Right cardiac atrium (tissue), 5 donors: ENCODE measurements around the gene NINJ2. TPM values are rescaled to one million over a fixed set of nuclear protein-coding genes. Genes with fewer than 3 reads are reported as not detected.

Experiments
- ATAC-seq, 2 donors: fragments of 200-7000 bp; cut with Tn5 transposase; one replicate each; pipeline versions ENCODE4 v1.8.0 to v1.9.1; 2020; ENCODE audit warnings: moderate library complexity in 2 of 2, mild to moderate bottlenecking in 1 of 2
- DNase-seq, 3 donors: peaks; one replicate each; pipeline ENCODE4 v3.0.0-alpha.2; 2020
- H3K27ac ChIP-seq: one replicate; pipeline ENCODE4 v1.5.1; 2013; ENCODE audit warnings: mild to moderate bottlenecking, low read length, control low read depth, moderate library complexity
- H3K27me3 ChIP-seq: one replicate; pipeline ENCODE4 v1.6.1; 2013; ENCODE audit not compliant: control insufficient read depth, insufficient read depth
- H3K4me1 ChIP-seq: one replicate; pipeline ENCODE4 v1.6.1; 2013; ENCODE audit warnings: low read length; ENCODE audit not compliant: control insufficient read depth, insufficient read depth
- H3K4me3 ChIP-seq: one replicate; pipeline ENCODE4 v1.5.1; 2013; ENCODE audit warnings: low read length, control low read depth
- H3K9me3 ChIP-seq: one replicate; pipeline ENCODE4 v1.6.1; 2013; ENCODE audit warnings: low read length; ENCODE audit not compliant: control insufficient read depth
- WGBS: extraction: QIAGEN DNeasy Blood & Tissue Kit; methylation state at CpG from one replicate; pipeline ENCODE4 v1.1.7; 2013; 5-methylcytosine and 5-hydroxymethylcytosine counted together
- intact Hi-C, 4 donors: fragments of 100-400 bp; cut with DNase I; formaldehyde crosslinking; loops; one replicate each; pipeline versions ENCODE4 v1.11.0 to v1.14.0; 2022 to 2023
- polyA plus RNA-seq: library from polyadenylated mRNA; stranded (reverse); fragments of 200-250 nt; gene quantifications from one replicate; pipeline ENCODE4 v1.2.3, GENCODE V29; 2013
- total RNA-seq, 4 donors: library from RNA; stranded (reverse); fragmentation: NEBNext Ultra II Directional; extraction: Animal tissue kit (Norgen Biotek cat#: 25700); gene quantifications; one replicate each; pipeline ENCODE4 v1.2.1, GENCODE V29; 2021
- donor health status: healthy with polysubstance abuse.
- donor health status: DM: no; HTN: yes; CAD: no.
- donor health status: DM: no; HTN: no; CAD: no.
- donor health status: DM: no; HTN: yes; CAD: no; lungs with severe emphysema.
- donor health status: DM: yes; HTN: yes; CAD: no.

NINJ2 gene
- total and polyA plus RNA-seq, 5 donors, result 3.6 to 7.4 (median 5.5) TPM

DNA sequence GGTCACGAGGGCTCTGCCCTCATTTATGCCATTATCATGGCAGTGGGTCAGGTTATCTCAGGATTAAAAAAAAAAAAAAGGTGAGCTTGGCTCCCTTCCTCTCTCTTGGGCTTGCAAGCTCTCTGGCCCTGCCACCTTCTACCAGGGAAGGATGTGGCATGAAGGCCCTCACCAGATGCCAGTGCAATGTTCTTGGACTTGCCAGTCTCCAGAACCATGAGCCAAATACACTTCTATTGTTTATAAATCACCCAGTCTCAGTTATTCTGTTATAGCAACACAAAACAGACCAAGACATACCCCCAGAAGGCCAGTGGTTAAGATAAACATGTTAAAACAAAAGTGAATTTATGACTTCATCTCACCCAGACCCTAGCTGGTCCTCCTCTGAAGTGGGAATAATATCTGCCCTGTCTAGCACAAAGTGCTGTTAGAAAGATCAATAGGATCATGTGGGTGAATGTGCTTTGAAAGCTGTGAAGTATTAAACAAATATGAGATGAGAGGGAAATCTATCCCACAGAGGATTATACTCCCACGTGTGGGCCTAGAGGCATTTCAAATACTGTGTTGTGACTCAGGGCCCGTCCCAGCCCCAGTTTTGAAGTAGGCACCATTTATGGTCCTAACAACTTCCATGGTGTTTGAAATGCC is 88.6 kb downstream of the NINJ2 start:
- Histone ChIP-seq H3K9me3 (no peaks in the 10 kb centered on the region), H3K4me3 (no peak overlapping the region), H3K27ac (peak overlapping the region; percentile 28), H3K4me1 (peaks cover 12% of the 10 kb centered on the region), H3K27me3 (no peaks in the 10 kb centered on the region)
- ATAC-seq (no peak), DNase-seq (no peak)
- intact Hi-C loops, result loop anchor here (5.0 to 10.0 kb wide), 5 partner anchors 70 to 370 kb away; partner anchors contain the start of genes WNK1 (in 3 of the 4) and RAD52 (in 1 of the 4)
- WGBS, result 73% methylated on average over 3 of the region's 3 CpGs

DNA sequence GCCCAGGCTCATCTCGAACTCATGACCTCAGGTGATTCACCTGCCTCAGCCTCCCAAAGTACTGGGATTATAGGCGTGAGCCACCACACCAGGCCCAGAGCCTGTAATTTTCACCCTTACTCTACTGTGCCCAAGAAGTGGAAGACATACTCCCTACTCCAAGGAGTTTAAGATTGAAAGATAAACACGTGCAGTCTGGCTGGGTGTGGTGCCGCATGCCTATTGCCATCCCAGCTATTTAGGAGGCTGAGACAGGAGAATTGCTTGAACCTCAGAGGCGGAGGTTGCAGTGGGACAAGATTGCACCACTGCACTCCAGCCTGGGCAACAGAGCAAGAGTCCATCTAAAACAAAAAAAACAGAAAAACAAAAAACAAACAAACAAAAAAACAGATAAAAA is 90.0 kb downstream of the NINJ2 start:
- intact Hi-C loops, result loop anchor here (5.0 to 10.0 kb wide), 5 partner anchors 72 to 372 kb away; partner anchors contain the start of genes WNK1 (in 2 of the 4) and RAD52 (in 1 of the 4)
- 90% methylated on average over 5 of the region's 5 CpGs for WGBS
- ATAC-seq (no peak), DNase-seq (peak in 1 of 3 donors; percentile 32)
- Histone ChIP-seq H3K4me1 (peaks cover 9% of the 10 kb centered on the region), H3K27ac (no peak overlapping the region), H3K4me3 (no peak overlapping the region), H3K27me3 (no peaks in the 10 kb centered on the region), H3K9me3 (no peaks in the 10 kb centered on the region)

DNA sequence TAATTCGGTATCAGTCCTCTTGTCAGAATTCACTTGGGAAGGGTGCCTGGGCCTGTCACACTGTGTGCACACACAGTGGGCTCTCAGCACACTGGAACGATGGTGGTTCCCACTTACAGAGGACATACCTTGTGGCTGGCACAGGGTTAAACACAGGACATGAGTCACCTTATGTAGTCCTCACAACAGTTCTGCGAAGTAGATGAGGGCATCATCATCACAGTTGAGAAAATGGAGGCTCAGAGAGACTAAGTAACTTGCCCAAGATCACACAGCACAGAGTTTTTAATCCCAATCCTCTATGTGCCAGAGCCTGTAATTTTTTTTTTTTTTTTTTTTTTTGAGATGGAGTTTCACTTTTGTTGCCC is 90.7 kb downstream of the NINJ2 start:
- Histone ChIP-seq H3K4me3 (no peak overlapping the region), H3K4me1 (peaks cover 9% of the 10 kb centered on the region), H3K9me3 (no peaks in the 10 kb centered on the region), H3K27ac (peak overlapping the region; percentile 99), H3K27me3 (no peaks in the 10 kb centered on the region)
- WGBS, result 80% methylated on average over 3 of the region's 3 CpGs
- intact Hi-C loops, result loop anchor here (5.0 to 10.0 kb wide), 5 partner anchors 72 to 372 kb away; partner anchors contain the start of genes WNK1 (in 2 of the 4) and RAD52 (in 1 of the 4)
- no peak for ATAC-seq
- DNase-seq, result no peak

DNA sequence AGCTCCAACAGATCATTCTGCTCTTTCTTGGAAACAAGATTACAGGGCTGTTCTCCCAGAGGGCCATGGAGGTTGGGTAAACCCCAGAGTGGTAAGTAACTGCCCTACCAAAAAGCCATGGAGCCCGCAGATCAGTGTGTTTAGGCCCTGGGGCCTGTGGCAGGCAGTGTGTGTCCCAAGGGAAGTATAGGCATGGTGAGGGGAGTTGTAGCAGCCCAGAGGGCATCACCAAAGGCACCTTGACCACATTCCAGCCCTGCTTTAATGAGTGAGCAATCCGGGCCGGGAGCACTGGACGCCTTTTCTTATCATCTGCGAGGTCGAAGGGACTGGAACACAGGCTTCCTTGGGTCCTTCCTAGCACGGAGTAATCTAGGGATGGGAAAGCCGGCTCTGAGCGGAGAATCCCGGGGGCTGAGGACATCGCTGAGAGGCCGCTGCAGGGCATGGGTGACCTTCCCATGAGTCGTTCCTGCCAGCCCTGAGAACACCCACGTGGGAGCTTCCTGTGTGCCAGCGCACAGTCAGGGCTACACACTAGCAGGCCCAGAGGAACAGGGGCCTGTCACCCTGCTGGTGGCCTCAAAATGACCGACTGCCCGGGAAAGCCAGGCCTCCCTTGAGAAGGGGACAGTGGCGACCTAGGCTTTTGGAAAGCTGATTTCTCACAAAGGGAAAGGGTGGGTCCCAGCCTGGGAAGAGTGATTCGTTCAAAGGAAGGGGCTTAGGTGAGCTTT is 91.3 kb downstream of the NINJ2 start:
- DNase-seq, result peak in 2 of 3 donors; percentile 86 to 88
- no peaks in the 10 kb centered on the region for H3K27me3 ChIP-seq
- peak overlapping the region; percentile 99 for H3K27ac ChIP-seq
- WGBS, result 33% methylated on average over 19 of the region's 19 CpGs
- H3K4me3 ChIP-seq, result no peak overlapping the region
- H3K4me1 ChIP-seq, result peaks cover 9% of the 10 kb centered on the region
- intact Hi-C loops, result loop anchor here (2.0 to 10.0 kb wide), 6 partner anchors 73 to 377 kb away; partner anchors contain the start of genes RAD52 (in 2 of the 4) and WNK1 (in 2 of the 4)
- H3K9me3 ChIP-seq, result no peaks in the 10 kb centered on the region
- ATAC-seq, result peak; percentile 5 to 6

DNA sequence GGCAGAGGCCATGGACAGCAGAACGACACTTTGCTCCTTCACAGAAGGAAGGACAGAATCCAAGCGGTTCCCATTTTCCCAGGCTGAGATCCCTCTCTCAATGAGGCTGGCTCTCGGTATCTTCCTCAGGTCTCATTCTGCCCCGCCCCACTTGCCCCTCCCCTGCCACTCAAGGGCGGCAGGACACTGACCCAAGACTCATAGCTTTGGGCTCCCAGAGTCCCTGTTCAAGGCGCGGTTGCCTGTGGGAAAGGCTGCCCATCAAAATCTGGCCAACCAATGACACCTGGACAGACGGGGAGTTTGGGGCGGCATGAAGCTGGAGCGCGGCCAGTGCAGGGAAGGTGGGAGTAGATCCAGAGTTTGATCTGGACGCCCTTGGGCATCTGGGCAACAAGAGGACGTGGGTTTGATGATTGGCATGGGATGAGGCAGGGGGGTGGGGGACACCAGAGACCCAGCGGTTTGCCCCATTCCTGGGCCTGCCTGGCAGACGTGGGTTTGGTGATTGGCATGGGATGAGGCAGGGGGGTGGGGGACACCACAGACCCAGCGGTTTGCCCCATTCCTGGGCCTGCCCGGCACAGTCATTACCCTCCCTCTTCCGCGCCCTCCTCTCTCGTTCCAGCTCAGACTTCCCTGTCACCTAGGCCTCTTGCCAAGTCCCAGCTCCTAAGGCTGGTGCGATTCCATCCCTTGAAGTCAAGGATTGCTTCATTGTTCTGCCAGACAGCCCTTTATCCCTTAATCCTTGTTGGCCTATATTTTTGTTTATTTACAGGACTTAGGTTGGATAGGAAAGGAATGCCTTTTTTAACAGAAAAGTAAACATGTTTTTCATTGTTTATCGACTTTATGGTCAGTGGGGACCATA is 92.1 kb downstream of the NINJ2 start:
- no peaks in the 10 kb centered on the region for H3K27me3 ChIP-seq
- ATAC-seq (peak; percentile 59 to 63), DNase-seq (peak; percentile 88 to 92 (median 89))
- intact Hi-C loops, result loop anchor here (2.0 to 10.0 kb wide), 6 partner anchors 74 to 378 kb away; partner anchors contain the start of genes RAD52 (in 2 of the 4) and WNK1 (in 2 of the 4)
- H3K4me1 ChIP-seq, result peaks cover 9% of the 10 kb centered on the region
- peak overlapping the region; percentile 47 for H3K4me3 ChIP-seq
- H3K27ac ChIP-seq, result peak overlapping the region; percentile 99
- no peaks in the 10 kb centered on the region for H3K9me3 ChIP-seq
- WGBS, result 20% methylated on average over 22 of the region's 22 CpGs

DNA sequence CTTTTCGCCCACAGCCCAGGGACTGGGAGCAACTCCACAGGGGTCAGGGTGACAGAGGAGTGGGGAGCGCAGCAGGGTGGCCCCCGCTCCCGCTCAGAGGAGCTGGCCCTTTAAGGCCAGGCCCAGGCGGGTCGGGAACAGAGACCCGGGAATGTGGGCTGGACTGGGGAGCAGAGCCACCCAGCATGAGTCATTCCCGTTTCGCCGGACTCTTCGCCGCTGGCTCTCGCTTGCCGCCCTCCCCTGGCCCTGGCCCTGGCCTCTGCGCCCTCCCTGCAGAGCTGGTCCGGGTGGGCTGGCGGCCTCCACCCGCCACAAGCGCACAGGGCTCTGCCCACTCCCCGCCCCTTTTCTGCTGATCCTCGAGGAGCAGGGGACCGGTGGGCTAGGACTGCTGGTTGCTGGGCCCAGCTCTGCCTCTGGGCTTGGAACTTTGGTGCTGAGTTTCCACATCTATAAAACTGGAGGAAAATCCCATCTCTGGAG is 92.8 kb downstream of the NINJ2 start:
- H3K9me3 ChIP-seq, result no peaks in the 10 kb centered on the region
- H3K27ac ChIP-seq, result peak overlapping the region; percentile 93
- peak overlapping the region; percentile 47 for H3K4me3 ChIP-seq
- ATAC-seq (peak; percentile 84 to 88), DNase-seq (peak; percentile 90 to 94 (median 94))
- no peaks in the 10 kb centered on the region for H3K27me3 ChIP-seq
- 12% methylated on average over 22 of the region's 22 CpGs for WGBS
- H3K4me1 ChIP-seq, result peaks cover 9% of the 10 kb centered on the region
- intact Hi-C loops, result loop anchor here (2.0 to 10.0 kb wide), 6 partner anchors 74 to 378 kb away; partner anchors contain the start of genes RAD52 (in 2 of the 4) and WNK1 (in 2 of the 4)

DNA sequence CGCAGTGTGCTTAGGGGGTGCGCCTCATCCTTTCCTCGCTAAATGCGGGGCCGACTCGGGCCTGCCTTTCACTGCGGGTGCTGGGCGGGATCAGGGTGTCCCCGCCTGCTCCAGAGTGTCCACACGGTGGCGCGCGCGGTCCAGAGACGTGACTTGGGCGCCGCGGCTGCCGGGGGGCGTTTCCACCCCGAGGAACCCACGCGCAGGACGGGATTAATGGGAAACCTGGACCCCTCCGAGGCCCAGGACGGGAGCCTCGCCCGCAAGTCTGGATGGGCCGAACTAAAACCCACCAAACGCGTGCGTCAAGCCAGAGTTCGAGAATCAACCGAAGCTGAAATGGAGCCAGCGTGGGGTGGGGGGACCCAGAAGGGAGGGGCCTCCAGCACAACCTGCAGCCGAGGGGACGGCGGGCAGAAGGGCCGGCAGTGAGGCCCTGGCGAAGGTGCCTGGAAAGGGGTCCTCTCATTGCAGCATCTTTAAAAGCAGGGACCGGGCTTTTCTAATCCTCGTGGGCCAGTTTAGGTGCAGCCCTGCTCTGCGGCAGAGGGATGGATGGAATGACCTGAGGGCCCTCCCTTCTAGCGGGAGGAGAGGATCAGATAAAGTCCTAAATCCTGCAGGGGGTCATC is 93.3 kb downstream of the NINJ2 start:
- Histone ChIP-seq H3K27me3 (no peaks in the 10 kb centered on the region), H3K27ac (peak overlapping the region; percentile 93), H3K4me3 (peak overlapping the region; percentile 47), H3K4me1 (peaks cover 9% of the 10 kb centered on the region), H3K9me3 (no peaks in the 10 kb centered on the region)
- DNase-seq, result peak; percentile 91 to 97 (median 96)
- ATAC-seq, result peak; percentile 78 to 82
- intact Hi-C loops, result loop anchor here (2.0 to 10.0 kb wide), 7 partner anchors 75 to 385 kb away; partner anchors contain the start of genes RAD52 (in 3 of the 4) and WNK1 (in 2 of the 4)
- WGBS, result 1% methylated on average over 44 of the region's 44 CpGs

DNA sequence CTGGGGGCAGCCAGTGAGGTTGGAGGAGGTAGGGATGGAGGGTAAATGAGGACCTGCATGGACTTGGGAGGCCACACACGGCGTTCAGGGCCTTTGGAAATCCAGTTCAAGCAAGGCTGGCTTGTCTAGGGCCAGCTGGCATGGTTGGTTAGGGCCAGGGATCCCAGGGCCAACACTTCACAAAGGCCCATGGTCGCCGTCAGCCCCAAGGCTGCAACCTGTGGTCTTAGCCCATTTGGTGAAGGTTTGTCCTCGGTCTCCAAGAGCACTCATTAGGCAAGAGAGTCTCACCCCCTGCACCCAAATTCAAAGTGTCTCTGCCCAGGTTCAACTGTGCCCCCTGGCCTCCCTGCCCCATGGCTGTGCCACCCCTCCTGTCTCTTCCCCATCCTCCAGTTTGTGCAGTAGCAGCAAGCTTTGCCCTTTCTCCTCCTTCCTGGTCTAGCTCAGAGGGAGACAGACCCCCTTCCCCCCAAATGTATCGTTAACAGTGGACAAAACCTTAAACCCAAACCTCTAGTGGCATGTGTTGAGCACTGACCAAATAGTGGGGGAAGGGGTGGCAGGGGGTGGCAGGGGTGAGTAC is 94.1 kb downstream of the NINJ2 start:
- H3K4me3 ChIP-seq, result no peak overlapping the region
- ATAC-seq (no peak), DNase-seq (no peak)
- intact Hi-C loops, result loop anchor here in 2 of 4 donors (10.0 kb wide), 2 partner anchors 376 to 386 kb away; partner anchors contain the start of gene RAD52 (in 1 of the 2)
- 84% methylated on average over 6 of the region's 6 CpGs for WGBS
- no peaks in the 10 kb centered on the region for H3K27me3 ChIP-seq
- H3K27ac ChIP-seq, result no peak overlapping the region
- peaks cover 9% of the 10 kb centered on the region for H3K4me1 ChIP-seq
- H3K9me3 ChIP-seq, result no peaks in the 10 kb centered on the region

DNA sequence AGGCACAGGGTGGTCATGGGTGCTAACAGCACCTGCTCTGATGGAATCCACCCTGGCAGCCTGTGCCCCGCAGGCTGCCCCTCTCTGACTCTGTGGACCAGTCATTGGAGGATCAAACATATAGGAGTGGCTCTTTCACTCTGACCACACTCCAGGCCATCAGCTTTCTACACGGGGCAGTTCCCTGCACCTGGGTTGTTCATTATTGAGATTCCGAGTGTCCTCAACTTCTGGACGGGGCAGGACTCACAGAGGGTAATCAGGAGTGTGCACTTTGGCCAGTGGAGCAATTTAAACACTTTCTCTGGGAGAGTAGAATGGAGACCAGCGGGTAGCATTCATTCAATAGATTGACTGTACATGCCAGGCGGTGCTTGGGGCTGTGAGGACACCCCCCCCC is 94.8 kb downstream of the NINJ2 start:
- 88% methylated on average over 6 of the region's 6 CpGs for WGBS
- no peaks in the 10 kb centered on the region for H3K9me3 ChIP-seq
- no peak overlapping the region for H3K27ac ChIP-seq
- DNase-seq (no peak), ATAC-seq (no peak)
- no peaks in the 10 kb centered on the region for H3K27me3 ChIP-seq
- H3K4me1 ChIP-seq, result peaks cover 9% of the 10 kb centered on the region
- H3K4me3 ChIP-seq, result no peak overlapping the region
- intact Hi-C loops, result loop anchor here in 2 of 4 donors (10.0 kb wide), 2 partner anchors 376 to 386 kb away; partner anchors contain the start of gene RAD52 (in 1 of the 2)
